ENCODE data around the gene ELF2.

GRCh38 chr4:139188648-139189416, 11.8 kb upstream of the ELF2 start:
- TF ChIP-seq POLR2A (IDR thresholded peaks at IDR 0.05; ENCODE audit: control extremely low read depth in 1 of 2, low read depth in 2 of 2, low read length in 2 of 2) = no peak
- no peak for TF ChIP-seq CTCF (IDR thresholded peaks at IDR 0.05; ENCODE audit: control extremely low read depth in 1 of 3, insufficient read depth in 1 of 3, low read depth in 1 of 3, low read length in 3 of 3)
- no peak for TF ChIP-seq KDM5A (IDR thresholded peaks at IDR 0.05; ENCODE audit: low read length)
